ENCODE results near the gene PCDHGC5.

Gene PCDHGC5

GRCh38 chr5:141512911-141513626, 24.2 kb downstream of the PCDHGC5 start:
- DNase-seq (ENCODE audit: low read depth, low spot score): no peak

- DNase-seq (ENCODE audit: low read depth, low spot score): no peak
These were observed 24.9 kb downstream of the PCDHGC5 start for GRCh38 chr5:141513627-141514329.

GRCh38 chr5:141514330-141515133, 25.7 kb downstream of the PCDHGC5 start:
- DNase-seq (ENCODE audit: low read depth, low spot score): no peak

- no peak for DNase-seq (ENCODE audit: low read depth, low spot score)
These were observed 26.3 kb downstream of the PCDHGC5 start for GRCh38 chr5:141515141-141515540.

- no peak for DNase-seq (ENCODE audit: low read depth, low spot score)
These were observed 27.2 kb downstream of the PCDHGC5 start for GRCh38 chr5:141515946-141516671.

- DNase-seq (ENCODE audit: low read depth, low spot score): no peak
These were observed 27.8 kb downstream of the PCDHGC5 start for GRCh38 chr5:141516672-141517025.

GRCh38 chr5:141517312-141517711, 28.4 kb downstream of the PCDHGC5 start:
- no peak for DNase-seq (ENCODE audit: low read depth, low spot score)

- no peak for DNase-seq (ENCODE audit: low read depth, low spot score)
These were observed 29.2 kb downstream of the PCDHGC5 start for GRCh38 chr5:141517880-141518617.

GRCh38 chr5:141518618-141519015, 29.7 kb downstream of the PCDHGC5 start:
- no peak for DNase-seq (ENCODE audit: low read depth, low spot score)

GRCh38 chr5:141519605-141520565, 31.0 kb downstream of the PCDHGC5 start:
- no peak for DNase-seq (ENCODE audit: low read depth, low spot score)

- DNase-seq (ENCODE audit: low read depth, low spot score): peak; percentile 92
These were observed 32.4 kb downstream of the PCDHGC5 start for GRCh38 chr5:141521244-141521781.

GRCh38 chr5:141522301-141522700, 33.4 kb downstream of the PCDHGC5 start:
- DNase-seq (ENCODE audit: low read depth, low spot score): no peak

- DNase-seq (ENCODE audit: low read depth, low spot score): no peak
These were observed 35.1 kb downstream of the PCDHGC5 start for GRCh38 chr5:141523991-141524390.

GRCh38 chr5:141524604-141525597, 36.0 kb downstream of the PCDHGC5 start:
- peak; percentile 92 for DNase-seq (ENCODE audit: low read depth, low spot score)

GRCh38 chr5:141525653-141526052, 36.8 kb downstream of the PCDHGC5 start:
- no peak for DNase-seq (ENCODE audit: low read depth, low spot score)

GRCh38 chr5:141527426-141527825, 38.5 kb downstream of the PCDHGC5 start:
- DNase-seq (ENCODE audit: low read depth, low spot score): no peak

GRCh38 chr5:141528291-141528984, 39.6 kb downstream of the PCDHGC5 start:
- DNase-seq (ENCODE audit: low read depth, low spot score): no peak

GRCh38 chr5:141529002-141529401, 40.1 kb downstream of the PCDHGC5 start:
- no peak for DNase-seq (ENCODE audit: low read depth, low spot score)

Data from smooth muscle cell of the brain vasculature (primary cell).